ENCODE data around the gene LPXN. TPM values are rescaled to one million over a fixed set of nuclear protein-coding genes. Genes with fewer than 3 reads are reported as not detected.
A peak's percentile ranks its signal among the peaks of the same experiment; 100 is the strongest.

The LPXN gene
- polyA plus RNA-seq, 12 donors, result 2.9 to 7.8 (median 4.4) TPM; not detected in 2

DNA sequence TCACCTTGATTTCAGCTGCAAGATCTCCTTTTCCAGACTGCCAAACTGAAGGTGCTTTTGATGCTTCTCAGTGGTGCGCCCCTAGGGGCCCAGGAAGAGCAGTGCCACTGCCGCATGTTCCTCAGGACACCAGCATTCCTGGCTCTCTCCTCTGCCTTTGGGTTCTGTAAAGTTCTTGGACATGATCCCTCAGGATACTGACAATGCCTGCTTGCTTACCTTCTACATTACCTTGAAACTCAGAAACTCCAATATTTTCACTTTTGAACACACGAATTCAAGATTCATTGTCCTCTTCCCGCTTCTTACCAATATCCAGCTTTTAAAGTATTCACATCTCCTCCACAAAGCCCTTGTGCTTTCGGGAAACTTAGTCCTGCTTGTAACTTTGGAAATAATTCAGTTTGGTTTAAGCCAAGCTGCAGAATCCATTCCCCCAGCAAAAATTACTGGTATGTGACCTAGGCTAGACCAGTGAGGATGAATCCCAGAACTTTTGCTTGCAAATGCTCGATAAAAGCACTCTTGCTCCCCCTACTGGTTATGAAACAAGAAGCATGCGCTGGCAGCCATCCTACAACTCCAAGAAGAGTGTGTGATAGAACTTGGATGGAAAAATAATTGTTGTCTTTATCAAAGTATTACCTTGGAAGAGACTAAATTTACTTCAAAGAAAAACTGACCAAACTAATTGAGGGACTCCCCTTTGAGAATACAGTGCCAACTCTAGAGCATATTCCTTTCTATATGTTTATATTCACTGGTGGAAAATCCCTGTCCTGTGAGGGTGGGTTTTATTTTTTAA is 51.2 kb downstream of the LPXN start:
- peak; percentile 85 for DNase-seq

DNA sequence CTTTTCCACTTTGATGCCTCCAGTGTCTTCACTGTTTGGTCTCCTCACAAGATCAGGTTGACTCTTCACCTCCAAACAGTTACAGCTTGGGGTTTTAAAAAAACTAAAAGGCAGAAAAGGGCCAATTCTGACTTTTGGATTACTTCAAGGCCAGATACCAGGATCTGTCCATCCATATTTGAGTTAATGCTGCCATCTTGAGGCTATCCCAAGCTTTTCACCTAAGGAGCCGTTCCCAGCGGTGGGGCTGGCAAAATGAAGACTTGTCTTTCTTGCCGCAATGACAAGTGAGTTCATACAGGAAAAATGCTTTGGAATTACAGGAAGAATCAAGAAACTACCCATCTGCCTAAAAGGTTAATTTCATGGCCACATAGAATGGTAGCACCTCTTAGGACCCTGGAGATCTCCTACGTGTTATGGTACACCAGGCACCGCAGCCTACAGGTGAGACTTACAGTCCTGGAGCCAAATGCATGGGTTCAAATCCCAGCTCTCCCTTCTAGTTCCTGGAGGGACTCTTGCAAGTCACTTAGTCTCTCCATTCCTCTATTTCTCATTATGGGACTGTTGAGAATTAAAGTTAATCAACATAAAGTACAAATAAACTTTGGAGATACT is 61.8 kb downstream of the LPXN start:
- DNase-seq, result peak; percentile 35

DNA sequence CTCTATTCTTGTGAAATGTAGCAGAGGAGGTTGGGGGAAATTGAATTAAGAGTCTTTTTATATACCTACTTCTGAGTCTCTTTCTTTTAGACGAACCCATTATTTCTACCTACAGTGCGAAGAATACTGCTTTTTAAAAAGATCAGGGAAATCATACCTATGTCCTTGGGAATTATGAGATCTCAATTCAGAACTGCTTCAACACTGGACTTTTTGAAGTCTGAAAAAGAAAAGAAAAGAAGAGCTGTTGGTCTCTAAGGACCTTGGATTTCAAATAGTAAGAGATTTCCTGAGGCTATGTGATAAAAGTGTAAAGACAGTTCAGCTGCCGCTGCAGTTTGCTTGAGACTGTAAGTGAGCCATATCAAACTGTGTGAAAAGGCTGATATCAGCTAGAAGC is 64.0 kb downstream of the LPXN start:
- DNase-seq, result no peak

DNA sequence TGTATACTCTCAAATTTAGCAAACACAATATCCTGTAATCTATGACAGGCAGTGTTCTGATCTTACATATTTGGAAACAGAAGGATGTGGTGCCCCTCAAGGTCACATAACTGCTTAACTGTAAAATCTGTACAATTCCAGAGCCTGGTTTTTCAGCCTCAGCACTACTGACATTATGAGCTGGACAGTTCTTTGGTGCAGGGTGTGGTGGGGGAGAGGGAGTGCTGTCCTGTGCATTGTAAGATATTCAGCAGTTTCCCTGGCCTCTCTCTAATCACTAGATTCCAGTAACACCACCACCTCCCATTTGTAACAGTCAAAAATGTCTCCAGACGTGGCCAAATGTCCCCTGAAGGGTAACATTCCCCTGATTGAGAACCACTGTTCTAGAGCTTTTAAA is 65.9 kb downstream of the LPXN start:
- DNase-seq, result no peak

DNA sequence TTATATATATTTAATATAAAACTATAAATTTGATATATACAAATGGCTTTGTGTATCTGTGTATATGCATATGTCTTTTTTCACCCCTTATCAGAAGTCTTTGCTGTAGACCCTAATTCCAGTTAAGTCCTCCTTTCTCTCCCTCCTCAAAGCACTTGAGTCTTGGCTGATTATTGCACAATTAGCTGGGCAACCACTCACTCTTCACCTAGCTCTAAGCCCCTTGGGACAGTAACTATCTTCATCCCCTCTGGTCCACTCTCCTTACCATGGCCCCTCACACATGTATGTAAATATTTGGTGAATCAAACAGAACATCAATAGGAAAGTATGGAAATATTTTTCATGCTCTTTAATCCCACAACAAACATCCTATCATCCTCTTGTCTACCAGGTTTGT is 66.8 kb downstream of the LPXN start:
- no peak for DNase-seq

DNA sequence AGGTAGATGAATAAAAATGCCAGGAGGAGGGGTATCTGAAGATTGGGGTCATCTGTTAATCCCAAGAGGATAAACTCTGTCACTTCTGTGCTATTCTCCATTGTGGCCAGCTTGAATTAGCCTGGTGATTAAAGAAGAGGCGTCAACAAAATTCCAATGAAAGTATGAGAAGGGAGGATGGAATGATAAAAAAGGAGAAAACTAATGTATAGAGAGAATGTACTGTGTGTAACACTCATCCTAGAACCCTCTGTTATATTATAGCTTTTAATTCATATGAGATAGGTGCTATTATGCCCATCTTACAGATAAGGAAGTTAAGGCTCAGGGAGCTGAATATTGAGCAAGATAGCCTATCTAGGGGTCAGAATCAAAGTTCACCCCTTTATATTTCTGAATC is 67.7 kb downstream of the LPXN start, which contains the start of gene OR5B21:
Gene OR5B21, minus strand, starts transcription at position 101 of the 400 bp plus-strand sequence. Its CDS starts 0 bp downstream, at position 101.
- no peak for DNase-seq

DNA sequence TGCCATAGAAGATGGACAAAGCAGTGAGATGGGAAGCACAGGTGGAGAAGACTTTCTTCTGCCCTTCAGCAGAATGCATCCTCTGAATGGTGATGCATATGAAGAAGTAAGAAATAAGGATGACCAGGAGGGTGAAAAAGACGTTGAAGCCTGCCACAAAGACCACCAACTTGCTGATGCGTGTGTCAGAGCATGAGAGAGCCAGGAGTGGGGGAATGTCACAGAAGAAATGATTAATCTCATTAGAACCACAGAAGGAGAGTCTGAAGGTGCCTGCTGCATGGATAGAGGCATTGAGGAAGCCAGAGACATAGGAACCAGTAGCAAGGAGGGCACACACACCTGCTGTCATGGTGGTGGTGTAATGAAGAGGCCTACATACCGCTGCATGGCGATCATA is 68.3 kb downstream of the LPXN start:
- no peak for DNase-seq

DNA sequence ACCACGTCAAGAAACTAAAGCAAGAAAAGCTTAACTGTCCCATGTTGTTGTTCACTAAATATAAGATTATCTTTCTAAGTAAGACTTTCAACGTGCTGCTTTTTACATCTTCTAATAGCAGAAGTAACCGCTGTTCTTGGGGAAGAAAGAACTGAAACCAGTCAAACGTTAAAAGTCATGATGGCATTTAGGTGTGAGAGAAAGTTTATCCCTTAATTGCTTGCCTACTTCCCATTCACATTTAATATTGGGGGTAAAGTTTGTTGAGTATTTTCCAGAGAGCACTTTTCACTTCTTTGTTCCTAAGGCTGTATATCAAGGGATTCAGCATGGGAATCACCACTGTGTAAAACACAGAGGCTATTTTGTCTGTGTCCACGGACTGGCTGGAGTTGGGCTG is 68.7 kb downstream of the LPXN start:
- DNase-seq, result no peak

DNA sequence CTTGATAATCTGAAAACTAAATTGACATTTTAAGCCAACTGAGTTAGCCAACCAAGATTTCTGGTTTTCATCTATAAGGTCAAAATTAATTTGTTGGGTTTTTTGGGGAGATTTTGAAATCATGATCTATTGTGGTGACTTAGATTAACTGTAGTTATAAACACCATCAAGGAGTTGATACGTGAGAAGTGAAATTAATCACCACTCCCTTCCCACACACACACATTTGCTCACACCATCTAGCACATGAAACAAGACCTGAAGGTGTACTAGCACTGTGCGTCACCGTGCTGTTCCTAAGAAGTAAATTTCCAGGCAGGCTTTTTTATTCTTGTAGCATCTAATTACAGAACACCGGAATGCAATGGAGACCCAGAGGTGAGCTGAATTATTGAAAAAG is 69.8 kb downstream of the LPXN start:
- no peak for DNase-seq

DNA sequence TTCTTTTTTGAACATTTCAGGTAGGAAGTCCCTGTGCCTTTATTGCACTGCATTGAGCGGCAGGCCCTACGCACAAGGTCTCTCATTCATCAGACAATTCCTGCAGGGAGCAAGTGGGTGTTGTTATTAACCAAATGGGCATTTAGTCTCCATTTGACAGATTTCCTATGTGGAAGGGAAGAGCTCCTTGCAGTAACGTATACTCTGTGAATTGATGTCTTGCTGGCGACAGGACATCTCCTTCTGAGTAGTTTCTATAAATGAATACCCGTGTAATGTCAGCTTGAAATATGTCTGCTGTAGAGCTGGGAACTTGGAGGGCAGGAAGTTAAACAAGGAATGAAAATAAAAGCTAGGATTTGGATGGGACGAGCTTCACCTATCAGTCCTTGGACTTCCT is 71.4 kb downstream of the LPXN start:
- DNase-seq, result no peak

DNA sequence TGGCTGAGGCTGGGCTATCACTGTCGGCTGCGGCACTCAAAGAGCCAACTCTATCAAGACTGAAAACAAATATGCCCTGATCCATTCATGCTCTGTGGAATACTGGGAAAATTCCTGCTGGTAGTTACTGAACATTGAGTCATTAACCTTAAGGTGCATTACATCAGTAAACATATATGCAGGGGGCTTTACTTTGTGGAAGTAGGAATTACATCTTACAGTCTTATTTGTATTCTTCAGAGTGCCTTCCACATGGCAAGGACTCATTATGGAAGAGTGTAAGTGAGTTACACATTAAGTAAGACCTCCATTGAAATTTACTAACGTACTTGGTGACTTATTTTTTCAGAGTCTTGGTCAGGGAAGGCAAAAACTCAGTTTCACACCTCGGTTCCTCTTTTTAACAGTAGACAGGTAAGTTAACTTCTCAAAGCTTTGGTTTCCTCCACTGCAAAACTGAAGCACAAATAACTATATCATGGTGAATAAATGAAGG is 72.2 kb downstream of the LPXN start:
- DNase-seq, result no peak

DNA sequence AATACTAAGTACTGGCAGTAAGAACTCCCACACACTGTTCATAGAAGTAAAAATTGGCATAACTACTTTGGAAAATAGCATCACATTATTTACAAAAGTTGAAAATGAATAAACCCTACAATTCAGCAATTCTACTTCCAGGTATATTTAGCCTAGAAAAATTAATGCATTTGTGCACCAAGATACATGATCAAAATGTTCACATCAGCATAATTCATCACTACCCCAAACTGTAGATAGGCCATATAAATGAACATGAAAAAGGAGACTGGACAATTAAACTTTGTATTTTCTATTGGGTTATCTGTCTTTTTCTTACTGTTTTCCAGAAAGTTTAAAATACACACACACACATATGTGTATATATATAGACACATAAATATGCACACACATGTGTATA is 73.7 kb downstream of the LPXN start:
- no peak for DNase-seq

DNA sequence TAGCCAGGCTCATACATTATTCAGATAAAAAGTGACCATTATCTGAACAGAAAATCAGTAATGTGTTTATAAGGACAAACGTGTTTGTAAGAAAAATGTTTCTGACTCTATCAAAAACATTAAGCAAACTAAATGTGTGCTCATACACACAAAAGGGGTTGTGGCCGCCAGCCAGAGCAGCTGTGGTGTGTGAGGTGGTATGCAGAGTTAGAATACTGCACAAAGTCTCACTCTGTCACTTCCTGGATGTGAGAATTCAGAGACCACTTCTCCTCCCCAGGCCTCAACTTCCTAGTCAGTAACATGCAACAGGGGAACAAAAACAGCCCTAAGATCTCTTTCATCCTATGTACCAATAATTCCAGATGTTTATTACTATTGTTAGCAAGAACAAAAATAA is 77.2 kb downstream of the LPXN start:
- peak; percentile 6 for DNase-seq

DNA sequence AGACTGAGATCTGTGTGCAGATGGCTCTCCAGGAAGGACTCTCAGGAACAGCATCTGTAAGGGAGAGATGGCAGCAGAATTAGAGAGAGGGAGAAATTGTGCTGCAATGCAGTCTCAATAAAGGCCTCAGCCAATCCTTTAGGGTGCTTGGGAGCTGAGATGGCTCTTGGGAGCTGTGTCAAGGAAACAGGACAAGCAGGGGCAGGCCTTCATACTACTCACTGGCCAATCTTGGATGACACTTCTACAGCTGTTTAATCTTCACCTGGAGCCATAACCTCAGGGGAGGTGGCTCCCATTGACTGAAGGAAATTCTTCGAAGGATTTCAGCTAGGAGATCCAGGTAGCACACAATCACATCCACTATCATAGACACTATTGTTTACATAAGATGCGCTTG is 77.7 kb downstream of the LPXN start:
- no peak for DNase-seq

DNA sequence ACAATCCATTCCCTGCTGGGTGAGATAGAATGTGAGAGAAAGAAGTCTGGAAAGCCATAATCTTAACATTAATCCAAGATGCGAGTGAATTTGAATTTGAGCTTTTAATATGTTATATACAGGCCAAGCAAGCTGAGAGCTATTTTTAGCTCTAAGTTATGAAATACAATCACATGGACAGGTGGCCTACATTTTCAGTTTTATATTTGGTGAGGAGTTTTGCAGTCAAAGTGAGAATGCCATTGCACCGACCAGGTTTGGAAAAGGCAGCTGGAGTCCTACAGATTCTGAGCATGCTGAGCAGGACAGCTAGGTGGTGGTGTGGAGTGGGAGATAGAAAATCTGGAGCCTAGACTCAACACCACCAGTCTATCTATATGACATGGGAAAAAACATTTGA is 79.8 kb downstream of the LPXN start:
- no peak for DNase-seq

DNA sequence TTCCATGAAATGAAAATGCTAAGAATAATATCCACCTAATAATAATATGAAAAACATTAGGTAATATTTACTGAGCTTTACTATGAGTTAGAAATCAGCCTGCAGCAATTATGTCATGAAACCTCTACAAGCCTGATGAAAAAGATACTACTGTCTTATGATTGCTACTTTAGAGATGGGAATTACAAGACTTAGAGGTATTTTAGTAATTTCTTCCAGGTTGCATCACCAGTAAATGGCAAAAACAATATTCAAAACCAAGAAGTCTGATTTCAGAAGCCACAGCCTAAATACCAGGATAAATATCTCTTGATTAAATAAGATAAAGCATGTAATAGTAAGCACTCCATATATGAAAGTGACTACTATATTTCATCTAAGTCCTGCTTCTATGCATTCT is 81.6 kb downstream of the LPXN start:
- DNase-seq, result no peak

DNA sequence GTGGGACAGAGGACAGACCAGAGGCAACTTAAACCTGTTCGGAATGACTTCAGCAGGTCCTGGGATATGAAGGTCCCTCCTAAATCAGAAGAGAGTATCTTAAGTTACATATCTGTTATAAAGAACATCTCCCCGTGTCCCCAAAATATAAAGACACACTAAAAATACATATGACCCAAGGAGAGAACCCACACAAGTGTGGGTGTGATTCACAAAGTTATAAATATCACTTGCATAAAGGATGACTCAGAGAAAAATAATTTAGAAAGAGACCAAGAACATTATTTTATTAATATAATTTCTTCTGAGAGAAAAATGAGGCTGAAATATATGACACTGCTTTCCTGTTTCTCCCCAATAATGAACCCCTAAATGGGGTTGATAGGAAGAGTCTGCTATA is 82.0 kb downstream of the LPXN start:
- DNase-seq, result no peak

DNA sequence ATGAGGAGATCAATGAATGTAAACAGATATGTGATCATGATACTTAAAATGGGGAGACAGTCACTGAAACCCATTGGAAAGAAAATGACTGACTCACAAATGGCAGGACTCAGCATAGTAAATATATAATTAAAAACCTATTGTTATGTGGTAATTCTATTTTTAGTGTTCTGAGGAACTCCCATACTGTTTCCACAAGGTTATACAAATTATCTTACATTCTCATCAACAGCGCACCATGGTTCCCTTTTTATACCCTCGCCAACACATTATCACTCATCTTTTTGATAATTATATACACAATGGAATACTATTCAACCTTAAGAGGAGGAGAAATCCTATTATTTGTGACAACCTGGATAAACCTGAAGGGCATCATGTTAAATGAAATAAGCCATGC is 84.8 kb downstream of the LPXN start:
- DNase-seq, result no peak

DNA sequence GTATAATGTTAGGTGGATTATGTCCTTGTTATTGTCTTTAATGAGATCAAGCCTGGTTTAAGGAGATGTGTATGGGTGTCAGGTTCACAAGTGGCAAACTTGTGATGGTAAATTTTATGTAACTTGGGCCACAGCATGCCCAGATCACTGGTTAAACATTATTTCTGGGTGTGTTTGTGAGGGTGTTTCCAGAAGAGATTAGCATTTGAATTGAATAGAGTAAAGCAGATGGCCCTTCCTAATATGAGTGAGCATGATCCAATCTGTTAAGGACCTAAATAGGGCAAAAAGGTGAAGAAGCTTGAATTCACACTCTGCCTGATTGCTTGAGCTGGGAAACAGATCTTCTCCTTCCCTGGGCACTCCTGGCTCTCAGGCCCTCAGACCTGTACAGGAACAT is 88.5 kb downstream of the LPXN start:
- no peak for DNase-seq

DNA sequence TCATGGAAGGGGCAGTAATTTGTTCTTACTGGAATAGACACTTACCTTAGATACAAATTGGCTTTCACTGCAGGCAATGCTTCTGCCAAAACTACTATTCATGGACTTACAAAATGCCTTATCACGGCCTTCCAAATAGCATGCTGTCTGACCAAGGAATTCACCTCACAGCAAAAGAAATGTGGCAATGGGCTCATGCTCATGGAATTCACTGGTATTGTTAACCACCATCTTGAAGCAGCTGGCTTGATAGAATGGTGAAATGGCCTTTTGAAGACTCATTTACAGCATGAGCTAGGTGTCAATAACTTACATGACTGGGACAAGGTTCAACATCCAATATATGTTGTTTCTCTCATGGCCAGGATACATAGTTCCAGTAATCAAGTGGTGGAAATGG is 89.7 kb downstream of the LPXN start:
- DNase-seq, result no peak
